Measurements from ENCODE around the gene XKR8. TPM values are rescaled to one million over a fixed set of nuclear protein-coding genes. Genes with fewer than 3 reads are reported as not detected.

XKR8 gene
- total and polyA plus RNA-seq, 10 of the 15 experiments (the other 5 are each of a cell fraction or from before 2014, with no cell fraction given) = 0.80 to 3.7 (median 2.6) TPM

DNA sequence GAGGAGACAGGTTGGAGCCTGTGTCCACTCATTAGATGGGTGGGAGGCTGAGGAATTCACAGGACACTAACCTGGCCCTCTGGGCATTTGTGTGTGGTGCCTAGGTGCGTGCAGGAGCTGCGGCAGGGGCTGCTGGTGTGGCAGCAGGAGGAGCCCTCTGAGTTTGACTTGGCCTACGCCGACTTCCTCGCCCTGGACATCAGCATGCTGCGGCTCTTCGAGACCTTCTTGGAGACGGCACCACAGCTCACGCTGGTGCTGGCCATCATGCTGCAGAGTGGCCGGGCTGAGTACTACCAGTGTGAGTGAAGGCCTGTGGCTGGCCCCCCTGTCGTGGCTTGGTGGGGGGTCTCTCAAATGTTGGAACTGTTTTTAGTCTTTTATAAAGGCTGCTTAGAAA lies 3.6 kb downstream of the XKR8 start:
- no peak for ATAC-seq
- POLR2A ChIA-PET = no interaction called here
- WGBS (ENCODE audit: insufficient coverage, insufficient replicate concordance, low lambda C conversion rate, missing lambda C conversion rate) = 81% methylated on average over 11 of the region's 11 CpGs
- SMC1A ChIA-PET (ENCODE audit: uncharacterized antibody, unreplicated experiment) = no interaction called here
- intact Hi-C loops (cut with micrococcal nuclease; ENCODE audit: unreplicated experiment) (no loop called here), in situ Hi-C loops (cut with MboI) (no loop called here)
- RAD21 ChIA-PET (ENCODE audit: unreplicated experiment) = interaction anchor here (1.0 kb wide), 1 partner anchor 124 kb away, joined by 4 read pairs; no protein-coding TSS in a partner anchor
- no TSS peak for BruUV-seq (replicated peaks)
- no peaks in the 10 kb centered on the region for H3K27me3 ChIP-seq (replicated peaks in 1 of 2; ENCODE audit: control insufficient read depth in 2 of 2, insufficient read depth in 2 of 2, low read length in 1 of 2)
- H3K27ac ChIP-seq (ENCODE audit: control insufficient read depth, insufficient read depth) = no peak overlapping the region
- no peak for TF ChIP-seq SIN3A (IDR thresholded peaks at IDR 0.05; ENCODE audit: low read depth, low read length)
- TF ChIP-seq BHLHE40 (IDR thresholded peaks at IDR 0.05; ENCODE audit: borderline replicate concordance in 1 of 2, low read depth in 2 of 2, low read length in 1 of 2) = no peak
- TF ChIP-seq STAT3 (IDR thresholded peaks at IDR 0.05; ENCODE audit: low read depth, low read length) = no peak
- no peak for TF ChIP-seq HDGF (IDR thresholded peaks at IDR 0.05)
- TF ChIP-seq PAX5 (IDR thresholded peaks at IDR 0.05; ENCODE audit: borderline replicate concordance, low read depth, low read length) = no peak
- no peak for TF ChIP-seq SREBF2 (IDR thresholded peaks at IDR 0.05; ENCODE audit: low read length)
- no peak for TF ChIP-seq WRNIP1 (IDR thresholded peaks at IDR 0.05; ENCODE audit: borderline replicate concordance, low read depth, low read length)
- no peak for TF ChIP-seq GATAD2B (conservative IDR thresholded peaks at IDR 0.05; ENCODE audit: low read depth)
- TF ChIP-seq HDAC2 (IDR thresholded peaks at IDR 0.05) = no peak
- no peak for TF ChIP-seq NKRF (conservative IDR thresholded peaks at IDR 0.05)
- DNase-seq (ENCODE audit: low read depth, low spot score) = no peak
- H3K4me2 ChIP-seq (ENCODE audit: control insufficient read depth, insufficient read depth) = no peak overlapping the region
- CTCF ChIA-PET = interaction anchor here (1.5 kb wide), 1 partner anchor 17 kb away, joined by 4 read pairs; no protein-coding TSS in a partner anchor
- no peak overlapping the region for H3K9ac ChIP-seq (ENCODE audit: control insufficient read depth, insufficient read depth, low read length)
- H2AFZ ChIP-seq (ENCODE audit: control insufficient read depth, low read depth, low read length) = no peak overlapping the region
- peaks cover 0 to 4% of the 10 kb centered on the region in 2 experiments; a peak in 3 of 4 replicates for H3K36me3 ChIP-seq (ENCODE audit: control insufficient read depth in 2 of 2, insufficient read depth in 2 of 2, low read length in 1 of 2)
- no peaks in the 10 kb centered on the region for H3K9me3 ChIP-seq (replicated peaks; ENCODE audit: control insufficient read depth, insufficient read depth, low read length)
- FAIRE-seq = no peak
- H4K20me1 ChIP-seq (ENCODE audit: control insufficient read depth, insufficient read depth) = no peaks in the 10 kb centered on the region
- H3K4me1 ChIP-seq (ENCODE audit: control insufficient read depth, insufficient read depth, low read length) = peaks cover 4% of the 10 kb centered on the region
- no peak overlapping the region for H3K4me3 ChIP-seq
- no peaks in the 10 kb centered on the region for H3K79me2 ChIP-seq (ENCODE audit: control insufficient read depth, insufficient read depth, low read length)

All from GM12878 (cell line).